ENCODE results near the gene DLGAP3.
"Not testable (repeated sequence)": the region's sequence is repeated elsewhere in the genome, so short reads cannot be mapped to it uniquely, and the experiment has no call there.

DLGAP3 gene

DNA sequence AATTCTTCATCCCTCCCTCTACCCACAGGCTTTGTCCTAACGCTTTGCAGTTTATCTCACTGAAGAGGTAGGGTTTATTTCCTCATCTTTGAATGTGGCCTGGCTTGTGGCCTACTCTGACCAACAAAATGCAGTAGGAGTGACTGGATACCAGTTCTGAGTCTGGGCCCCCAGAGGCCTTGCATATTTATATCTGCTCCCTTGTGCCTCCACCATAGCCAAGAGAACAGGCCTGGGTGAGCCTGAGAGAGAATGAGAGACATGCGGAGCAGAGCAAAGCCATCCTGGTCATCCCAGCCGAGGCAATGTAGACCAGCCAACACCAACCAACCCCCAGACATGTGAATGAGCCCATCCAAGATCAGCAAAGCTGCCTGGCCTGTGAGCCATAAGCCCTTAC lies 100.2 kb downstream of the DLGAP3 start:
- peak; percentile 48 for DNase-seq (ENCODE audit: low spot score)

DNA sequence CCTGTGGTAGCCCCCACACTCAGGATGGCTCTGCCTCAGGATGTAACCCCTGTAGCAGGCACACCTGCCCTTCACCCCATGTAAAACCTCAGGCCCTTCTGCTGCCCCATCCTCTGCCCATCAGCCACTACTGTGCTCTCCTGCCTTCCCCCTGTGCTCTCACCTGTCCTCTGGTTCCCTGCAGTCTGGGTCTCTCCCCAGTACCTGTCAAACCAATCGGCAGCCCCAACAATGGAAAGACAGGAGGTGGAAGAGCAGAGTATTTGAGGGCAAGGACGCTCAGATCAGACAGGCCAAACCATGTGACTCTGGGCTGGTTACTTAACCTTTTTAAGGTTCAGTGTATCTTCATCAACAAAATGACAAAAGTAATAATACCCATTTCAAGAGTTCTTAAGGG lies 100.8 kb downstream of the DLGAP3 start:
- no peak for DNase-seq (ENCODE audit: low spot score)

DNA sequence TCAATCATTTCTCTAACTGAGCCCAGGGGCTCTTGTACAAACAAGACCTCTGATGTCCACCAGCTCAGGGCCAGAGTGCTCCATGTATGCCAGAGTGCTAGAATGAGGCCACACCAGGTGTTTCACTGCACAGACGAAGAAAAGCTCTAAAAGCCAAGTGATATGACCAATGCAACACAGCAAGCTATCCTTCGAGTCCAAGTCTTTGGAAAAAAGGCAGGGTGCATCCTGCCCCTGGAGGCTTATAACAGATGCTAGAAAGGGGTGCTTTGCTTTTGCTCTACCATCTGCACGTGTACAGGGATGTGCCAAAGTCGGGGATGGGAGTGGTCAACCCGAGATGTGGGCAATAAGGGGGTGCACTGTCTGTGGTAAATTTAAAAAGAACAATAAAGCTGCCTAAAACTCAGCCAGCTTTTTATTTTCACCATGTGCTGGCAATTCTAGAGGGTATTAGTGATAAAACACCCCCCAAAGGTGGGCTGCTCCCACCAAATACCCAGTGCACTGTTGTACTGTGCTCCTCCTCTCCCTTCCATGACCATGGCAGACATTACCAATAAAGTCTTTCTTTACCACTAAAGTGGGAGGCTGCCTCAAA lies 102.0 kb downstream of the DLGAP3 start:
- DNase-seq (ENCODE audit: low spot score), result no peak

DNA sequence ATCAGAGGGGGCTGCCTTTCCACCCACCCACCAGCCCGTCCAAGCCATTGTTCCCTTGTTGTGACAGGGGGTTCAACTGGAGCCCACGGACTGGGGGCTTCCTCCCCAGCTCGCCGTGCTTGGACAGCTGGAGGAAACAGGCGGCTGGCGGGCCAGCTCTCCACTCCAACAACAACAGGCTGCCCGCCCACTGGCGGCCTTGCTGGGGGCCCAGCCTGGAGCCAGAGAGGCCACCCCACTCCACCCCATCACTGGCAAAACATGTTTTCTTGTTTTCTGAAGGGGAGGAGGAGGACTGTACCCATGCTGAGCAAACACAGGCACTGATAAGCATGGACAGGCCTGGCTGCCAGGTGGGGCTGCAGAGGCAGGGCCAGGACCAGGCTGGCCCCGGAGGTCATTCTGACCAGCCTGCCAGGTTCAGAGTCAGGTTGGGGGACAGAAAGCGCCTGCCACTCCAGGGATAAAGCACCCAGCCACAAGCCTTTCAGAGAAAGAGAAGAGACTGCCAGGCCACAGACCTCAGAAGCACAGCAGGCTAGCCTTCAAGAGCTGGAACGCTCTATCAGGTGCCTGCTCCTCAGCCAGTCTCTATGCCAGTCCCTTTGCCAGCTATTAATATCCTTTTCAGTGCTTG lies 103.9 kb downstream of the DLGAP3 start:
- no peak for DNase-seq (ENCODE audit: low spot score)

DNA sequence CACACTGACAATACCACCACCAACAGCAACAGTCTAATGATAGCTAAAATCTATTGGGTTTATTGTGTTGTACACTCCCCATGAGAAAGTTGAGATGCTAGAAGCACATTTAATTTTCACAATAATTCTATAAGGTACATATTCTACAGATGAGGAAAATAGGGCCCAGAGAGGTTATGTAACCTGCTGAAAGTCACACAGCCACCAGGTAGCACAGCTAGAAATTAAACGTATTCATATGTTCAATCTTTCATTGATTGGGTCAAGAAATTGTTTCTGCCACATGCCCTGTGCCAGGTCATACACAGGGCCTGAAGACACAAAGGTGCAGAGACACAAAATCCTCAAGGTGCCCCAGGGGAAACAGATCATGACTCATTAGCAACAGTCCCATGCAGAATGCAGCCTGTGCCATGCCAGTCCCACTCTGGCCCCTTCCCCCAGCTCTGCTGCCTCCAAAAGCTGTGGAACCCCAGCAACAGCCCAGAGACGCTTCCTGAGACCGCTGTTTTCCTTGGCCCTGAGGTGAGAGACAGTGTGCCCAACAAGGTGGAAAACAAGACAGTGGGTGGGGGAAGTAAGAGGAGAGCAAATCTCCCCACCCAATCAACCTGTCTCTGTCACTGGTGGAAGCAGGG lies 104.5 kb downstream of the DLGAP3 start:
- no peak for DNase-seq (ENCODE audit: low spot score)

DNA sequence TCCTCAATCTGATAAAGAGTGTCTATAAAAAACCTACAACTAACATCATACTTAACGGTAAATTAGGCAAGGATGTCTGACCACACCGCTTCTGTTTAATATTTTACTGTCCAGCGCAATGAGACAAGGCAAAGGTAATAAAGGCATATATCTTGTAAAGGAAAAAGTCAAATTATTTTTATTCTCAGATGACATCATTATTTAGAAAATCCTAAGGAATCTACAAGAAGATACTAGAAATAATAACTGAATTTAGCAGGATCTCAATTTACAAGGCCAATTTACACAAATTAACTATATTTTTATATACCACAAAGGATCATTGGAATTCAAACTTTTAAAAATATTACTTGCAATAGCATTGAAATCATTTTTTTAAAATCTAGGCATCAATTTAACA lies 107.2 kb downstream of the DLGAP3 start:
- no peak for DNase-seq (ENCODE audit: low spot score)

DNA sequence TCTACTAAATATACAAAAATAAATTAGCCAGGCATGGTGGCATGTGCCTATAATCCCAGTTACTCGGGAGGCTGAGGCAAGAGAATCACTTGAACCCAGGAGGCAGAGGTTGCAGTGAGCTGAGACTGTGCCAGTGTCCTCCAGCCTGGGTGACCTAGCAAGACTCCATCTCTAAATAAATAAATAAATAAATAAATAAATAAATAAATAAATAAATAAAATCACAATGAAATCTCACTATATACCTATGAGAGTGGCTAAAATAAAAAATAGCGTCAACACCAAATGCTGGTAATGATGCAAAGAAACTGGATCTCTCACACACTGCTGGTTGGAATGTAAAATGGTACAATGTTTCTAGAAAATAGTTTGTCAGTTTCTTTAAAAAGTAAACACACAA lies 110.6 kb downstream of the DLGAP3 start:
- not testable (repeated sequence) for DNase-seq (ENCODE audit: low spot score)

DNA sequence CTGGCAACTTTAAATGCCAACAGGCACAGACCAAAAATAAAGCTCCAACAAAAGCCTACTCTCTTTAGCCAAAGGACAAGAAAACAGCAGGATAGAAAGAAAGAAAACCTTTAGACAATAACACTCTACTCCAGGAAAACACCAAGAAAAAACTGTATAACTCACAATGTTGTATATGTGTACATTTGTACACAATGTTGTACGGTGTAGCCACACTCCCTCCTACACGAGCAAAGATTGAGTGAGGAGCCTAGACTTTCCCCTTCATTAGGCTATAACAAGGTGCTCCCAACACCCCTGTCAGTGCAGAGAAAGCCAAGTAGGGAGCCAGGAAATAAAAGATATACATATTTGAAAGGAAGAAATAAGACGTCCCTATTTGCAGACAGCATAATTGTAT lies 112.7 kb downstream of the DLGAP3 start:
- DNase-seq (ENCODE audit: low spot score), result no peak

DNA sequence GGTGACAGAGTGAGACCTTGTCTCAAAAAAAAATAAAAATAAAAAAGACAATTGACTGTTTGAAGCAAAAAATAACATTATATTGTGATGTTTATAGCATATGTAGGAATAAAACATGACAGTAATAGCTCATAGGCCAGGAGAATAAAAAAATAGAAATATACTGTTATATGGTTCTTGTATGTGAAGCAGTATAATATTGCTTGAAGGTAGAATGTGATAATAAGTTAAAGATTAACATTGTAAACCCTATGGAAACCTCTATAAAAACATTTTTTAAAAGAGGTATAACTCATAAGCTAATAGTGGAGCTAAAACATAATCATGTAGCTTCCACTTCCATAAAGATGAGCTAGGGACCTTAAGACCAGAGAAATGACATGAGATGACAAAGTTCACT lies 113.1 kb downstream of the DLGAP3 start:
- DNase-seq (ENCODE audit: low spot score), result no peak
